KOPT-K1 (cell line): ENCODE data around the gene EGLN1.
A peak's percentile ranks its signal among the peaks of the same experiment; 100 is the strongest.

ENCODE experiments used
- H3K27ac ChIP-seq: fragments of 200-600 bp; sonication (generic); 2 replicates; pipeline ENCODE4 v1.5.1; 2016; ENCODE audit warnings: antibody characterized with exemption, mild to moderate bottlenecking, low read depth, low read length; ENCODE audit not compliant: poor library complexity, severe bottlenecking
- H3K36me3 ChIP-seq: fragments of 200-600 bp; sonication (generic); 2 replicates; pipeline ENCODE4 v1.5.1; 2017; ENCODE audit warnings: antibody characterized with exemption, mild to moderate bottlenecking, low read length, moderate library complexity; ENCODE audit not compliant: insufficient read depth
- H3K9me3 ChIP-seq: fragments of 200-600 bp; sonication (generic); 2 replicates; pipeline ENCODE4 v1.5.1; 2017; ENCODE audit warnings: antibody characterized with exemption, low read length, mild to moderate bottlenecking; ENCODE audit not compliant: insufficient read depth, poor library complexity, severe bottlenecking

The EGLN1 gene

GRCh38 chr1:231347961-231348360 is 74.1 kb downstream of the EGLN1 start:
- no peaks in the 10 kb centered on the region for H3K9me3 ChIP-seq
- H3K27ac ChIP-seq: no peak overlapping the region
- H3K36me3 ChIP-seq: peaks cover 88% of the 10 kb centered on the region

- H3K27ac ChIP-seq: no peak overlapping the region
- peaks cover 57% of the 10 kb centered on the region for H3K36me3 ChIP-seq
- H3K9me3 ChIP-seq: no peaks in the 10 kb centered on the region
These were observed 81.6 kb downstream of the EGLN1 start for GRCh38 chr1:231340328-231341013.

GRCh38 chr1:231338270-231339128 is 83.6 kb downstream of the EGLN1 start, which contains the start of gene SPRTN:
Gene SPRTN (plus strand): TSS chr1:231338293. CDS start chr1:231338384, 91 bp downstream.
- no peaks in the 10 kb centered on the region for H3K9me3 ChIP-seq
- H3K36me3 ChIP-seq: peaks cover 53% of the 10 kb centered on the region
- H3K27ac ChIP-seq: peak within 1 kb of the TSS; percentile 80

- no peaks in the 10 kb centered on the region for H3K9me3 ChIP-seq
- H3K27ac ChIP-seq: peak within 1 kb of the TSS; percentile 80
- peaks cover 49% of the 10 kb centered on the region for H3K36me3 ChIP-seq
These were observed 84.4 kb downstream of the EGLN1 start, which contains the start of gene EXOC8 for GRCh38 chr1:231337472-231338269. Gene EXOC8 (minus strand): TSS chr1:231337852. CDS start chr1:231337745, 107 bp downstream.

GRCh38 chr1:231337043-231337471 is 85.0 kb downstream of the EGLN1 start:
- Histone ChIP-seq H3K36me3 (peaks cover 44% of the 10 kb centered on the region), H3K9me3 (no peaks in the 10 kb centered on the region), H3K27ac (peak overlapping the region; percentile 80)

- H3K36me3 ChIP-seq: peaks cover 33% of the 10 kb centered on the region
- H3K27ac ChIP-seq: peak overlapping the region; percentile 80
- H3K9me3 ChIP-seq: no peaks in the 10 kb centered on the region
These were observed 86.2 kb downstream of the EGLN1 start for GRCh38 chr1:231335663-231336602.

GRCh38 chr1:231334952-231335351 is 87.1 kb downstream of the EGLN1 start:
- Histone ChIP-seq H3K9me3 (no peaks in the 10 kb centered on the region), H3K36me3 (peaks cover 24% of the 10 kb centered on the region), H3K27ac (no peak overlapping the region)

GRCh38 chr1:231334079-231334666 is 87.9 kb downstream of the EGLN1 start:
- H3K36me3 ChIP-seq: peaks cover 24% of the 10 kb centered on the region
- H3K27ac ChIP-seq: no peak overlapping the region
- H3K9me3 ChIP-seq: no peaks in the 10 kb centered on the region

GRCh38 chr1:231332761-231333160 is 89.3 kb downstream of the EGLN1 start:
- no peak overlapping the region for H3K27ac ChIP-seq
- no peaks in the 10 kb centered on the region for H3K9me3 ChIP-seq
- H3K36me3 ChIP-seq: peaks cover 24% of the 10 kb centered on the region

- H3K27ac ChIP-seq: no peak overlapping the region
- no peaks in the 10 kb centered on the region for H3K9me3 ChIP-seq
- H3K36me3 ChIP-seq: peaks cover 12% of the 10 kb centered on the region
These were observed 92.6 kb downstream of the EGLN1 start for GRCh38 chr1:231329483-231329882.

GRCh38 chr1:231327617-231328016 is 94.5 kb downstream of the EGLN1 start:
- no peaks in the 10 kb centered on the region for H3K9me3 ChIP-seq
- no peaks in the 10 kb centered on the region for H3K36me3 ChIP-seq
- no peak overlapping the region for H3K27ac ChIP-seq

GRCh38 chr1:231326248-231326647 is 95.8 kb downstream of the EGLN1 start:
- Histone ChIP-seq H3K36me3 (no peaks in the 10 kb centered on the region), H3K9me3 (no peaks in the 10 kb centered on the region)

GRCh38 chr1:231324660-231325059 is 97.4 kb downstream of the EGLN1 start:
- Histone ChIP-seq H3K27ac (no peak overlapping the region), H3K36me3 (no peaks in the 10 kb centered on the region), H3K9me3 (no peaks in the 10 kb centered on the region)

More at GRCh38 chr1:231326248-231326647, 95.8 kb downstream of the EGLN1 start:
- no peak overlapping the region for H3K27ac ChIP-seq
